ENCODE results near the gene ARID1B. TPM values are rescaled to one million over a fixed set of nuclear protein-coding genes. Genes with fewer than 3 reads are reported as not detected.

Gene ARID1B
- total and polyA plus RNA-seq, 10 of the 15 experiments (the other 5 are each of a cell fraction or from before 2014, with no cell fraction given), result 24.7 to 133 (median 54.6) TPM

DNA sequence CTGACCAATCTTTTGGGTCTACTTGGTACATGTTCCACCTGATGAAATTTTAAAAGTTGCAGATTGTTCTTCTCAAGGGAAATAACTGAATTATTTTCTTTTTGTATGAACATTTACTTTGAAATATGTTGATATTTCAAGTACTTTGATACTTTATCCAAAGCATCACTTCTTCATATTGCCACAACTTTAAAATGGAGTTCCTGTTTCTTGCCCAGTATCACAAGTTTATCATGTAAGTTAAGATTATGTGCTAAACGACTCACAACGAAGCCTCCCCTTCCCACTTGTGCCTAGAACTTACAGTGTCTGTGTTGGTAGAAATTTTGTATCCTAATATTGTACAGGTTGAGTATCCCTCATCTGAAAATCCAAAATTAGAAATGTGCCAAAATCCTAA, 108.4 kb downstream of the ARID1B start (continued):
- TF ChIP-seq BCL3 (IDR thresholded peaks at IDR 0.05; ENCODE audit: borderline replicate concordance, insufficient read depth, low read depth, low read length, poor library complexity, severe bottlenecking) (no peak), DPF2 (IDR thresholded peaks at IDR 0.05) (no peak)

GRCh38 chr6:156886409-156886808, 109.2 kb downstream of the ARID1B start:
- Histone ChIP-seq H3K4me3 (no peak overlapping the region), H3K79me2 (ENCODE audit: control insufficient read depth, insufficient read depth, low read length) (peaks cover 85% of the 10 kb centered on the region), H3K36me3 (ENCODE audit: control insufficient read depth in 2 of 2, insufficient read depth in 2 of 2, low read length in 1 of 2) (no peaks in the 10 kb centered on the region), H4K20me1 (ENCODE audit: control insufficient read depth, insufficient read depth) (peaks cover 5% of the 10 kb centered on the region; the same call in 1 of the 2 replicates), H3K27me3 (replicated peaks in 1 of 2; ENCODE audit: control insufficient read depth in 2 of 2, insufficient read depth in 2 of 2, low read length in 1 of 2) (no peaks in the 10 kb centered on the region), H3K27ac (ENCODE audit: control insufficient read depth, insufficient read depth) (peak overlapping the region; percentile 51), H2AFZ (ENCODE audit: control insufficient read depth, low read depth, low read length) (no peak overlapping the region), H3K4me2 (ENCODE audit: control insufficient read depth, insufficient read depth) (peak overlapping the region; percentile 39; the same call in 1 of the 2 replicates), H3K4me1 (ENCODE audit: control insufficient read depth, insufficient read depth, low read length) (peaks cover 31% of the 10 kb centered on the region), H3K9ac (ENCODE audit: control insufficient read depth, insufficient read depth, low read length) (no peak overlapping the region), H3K9me3 (replicated peaks; ENCODE audit: control insufficient read depth, insufficient read depth, low read length) (no peaks in the 10 kb centered on the region)
- TF ChIP-seq ETV6 (conservative IDR thresholded peaks at IDR 0.05 in 1 of 2, IDR thresholded peaks at IDR 0.05 in 1 of 2; ENCODE audit: borderline replicate concordance in 1 of 2, low read depth in 1 of 2) (peak in 1 of 2 experiments; percentile 73; a peak in 1 of 4 replicates), SPI1 (IDR thresholded peaks at IDR 0.05; ENCODE audit: borderline replicate concordance, insufficient read depth, low read depth, low read length) (peak; percentile 48; the same call in 1 of the 2 replicates), EED (IDR thresholded peaks at IDR 0.05; ENCODE audit: low read depth) (peak; percentile 92), GABPA (IDR thresholded peaks at IDR 0.05; ENCODE audit: low read depth) (peak; percentile 78)
- TF ChIP-seq, protein P1, sequence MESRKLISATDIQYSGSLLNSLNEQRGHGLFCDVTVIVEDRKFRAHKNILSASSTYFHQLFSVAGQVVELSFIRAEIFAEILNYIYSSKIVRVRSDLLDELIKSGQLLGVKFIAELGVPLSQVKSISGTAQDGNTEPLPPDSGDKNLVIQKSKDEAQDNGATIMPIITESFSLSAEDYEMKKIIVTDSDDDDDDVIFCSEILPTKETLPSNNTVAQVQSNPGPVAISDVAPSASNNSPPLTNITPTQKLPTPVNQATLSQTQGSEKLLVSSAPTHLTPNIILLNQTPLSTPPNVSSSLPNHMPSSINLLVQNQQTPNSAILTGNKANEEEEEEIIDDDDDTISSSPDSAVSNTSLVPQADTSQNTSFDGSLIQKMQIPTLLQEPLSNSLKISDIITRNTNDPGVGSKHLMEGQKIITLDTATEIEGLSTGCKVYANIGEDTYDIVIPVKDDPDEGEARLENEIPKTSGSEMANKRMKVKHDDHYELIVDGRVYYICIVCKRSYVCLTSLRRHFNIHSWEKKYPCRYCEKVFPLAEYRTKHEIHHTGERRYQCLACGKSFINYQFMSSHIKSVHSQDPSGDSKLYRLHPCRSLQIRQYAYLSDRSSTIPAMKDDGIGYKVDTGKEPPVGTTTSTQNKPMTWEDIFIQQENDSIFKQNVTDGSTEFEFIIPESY (IDR thresholded peaks at IDR 0.05), result no peak
- in situ Hi-C loops (cut with MboI) (no loop called here), intact Hi-C loops (cut with micrococcal nuclease; ENCODE audit: unreplicated experiment) (no loop called here)
- BruUV-seq (replicated peaks), result no TSS peak
- SMC1A ChIA-PET (ENCODE audit: uncharacterized antibody, unreplicated experiment), result interaction anchor here (0.7 to 1.1 kb wide), 2 partner anchors 10 to 20 kb away, joined by 3 to 4 read pairs; no protein-coding TSS in a partner anchor
- RAD21 ChIA-PET (ENCODE audit: unreplicated experiment), result no interaction called here
- WGBS (ENCODE audit: insufficient coverage, insufficient replicate concordance, low lambda C conversion rate, missing lambda C conversion rate), result 56% methylated on average over 8 of the region's 8 CpGs
- CTCF ChIA-PET, result no interaction called here
- FAIRE-seq, result no peak
- peak; percentile 51 for ATAC-seq
- DNase-seq (ENCODE audit: low read depth, low spot score), result no peak
- POLR2A ChIA-PET, result interaction anchor here (0.5 kb wide), 1 partner anchor 361 kb away, joined by 6 read pairs; no protein-coding TSS in a partner anchor

All from GM12878 (cell line).